Measurements from ENCODE around the gene PLEKHG5.
"Not testable (repeated sequence)": the region's sequence is repeated elsewhere in the genome, so short reads cannot be mapped to it uniquely, and the experiment has no call there.

GRCh38 chr1:6431645-6432579 is 59.6 kb downstream of the PLEKHG5 start:
- TF ChIP-seq CTCF (IDR thresholded peaks at IDR 0.05 in 8 of 11, conservative IDR thresholded peaks at IDR 0.05 in 3 of 11); POLR2A (IDR thresholded peaks at IDR 0.05): not testable (repeated sequence)

Data from spleen (tissue), 7 donors.